GM12878 (cell line): ENCODE measurements around the gene RUFY2. TPM values are rescaled to one million over a fixed set of nuclear protein-coding genes. Genes with fewer than 3 reads are reported as not detected.
A peak's percentile ranks its signal among the peaks of the same experiment; 100 is the strongest.

Experiments
- BMI1 ChIP-seq: fragments of 450-650 bp; IDR thresholded peaks from 2 replicates; pipeline ENCODE4 v1.6.1; 2016; ENCODE audit warnings: mild to moderate bottlenecking, moderate library complexity, borderline replicate concordance
- CBX3 ChIP-seq: fragments of 200-600 bp; sonication (generic); IDR thresholded peaks from 2 replicates; pipeline ENCODE4 v1.6.1; 2016; ENCODE audit warnings: low read depth, borderline replicate concordance
- CHD4 ChIP-seq: fragments of 200-600 bp; sonication (generic); IDR thresholded peaks from 2 replicates; pipeline ENCODE4 v1.6.1; 2016; ENCODE audit warnings: mild to moderate bottlenecking
- E4F1 ChIP-seq: fragments of 450-650 bp; IDR thresholded peaks from 2 replicates; pipeline ENCODE4 v1.6.1; 2018; ENCODE audit warnings: borderline replicate concordance, mild to moderate bottlenecking; ENCODE audit not compliant: partially characterized antibody
- ELK1 ChIP-seq: IDR thresholded peaks from 2 replicates; pipeline ENCODE4 v1.6.1; 2012; ENCODE audit warnings: low read depth, low read length, improper control_type of control experiment
- EP300 ChIP-seq, 2 experiments: fragments of 150-350 bp in 1 of 2; IDR thresholded peaks; 2 replicates each; pipeline ENCODE4 v1.6.1; 2011 to 2012; ENCODE audit warnings: low read depth in 2 of 2, low read length in 2 of 2, borderline replicate concordance in 1 of 2, improper control_type of control experiment in 1 of 2, inconsistent platforms in 1 of 2; ENCODE audit not compliant: control insufficient read depth in 1 of 2
- ETV6 ChIP-seq, 2 experiments: fragments of 450-650 bp in 1 of 2; IDR thresholded peaks in 1 of 2; conservative IDR thresholded peaks in 1 of 2; 2 replicates each; pipeline ENCODE4 v1.6.1; 2014; ENCODE audit warnings: antibody characterized with exemption in 1 of 2, borderline replicate concordance in 1 of 2, low read depth in 1 of 2, mild to moderate bottlenecking in 1 of 2, moderate library complexity in 1 of 2
- GABPA ChIP-seq: IDR thresholded peaks from 2 replicates; pipeline ENCODE4 v1.6.1; 2014; ENCODE audit warnings: antibody characterized with exemption, low read depth, mild to moderate bottlenecking, inconsistent platforms
- GATAD2B ChIP-seq: fragments of 450-650 bp; conservative IDR thresholded peaks from 2 replicates; pipeline ENCODE4 v1.6.1; 2017; ENCODE audit warnings: low read depth, mild to moderate bottlenecking, moderate library complexity
- HCFC1 ChIP-seq: fragments of 150-350 bp; IDR thresholded peaks from 2 replicates; pipeline ENCODE4 v1.6.1; 2014; ENCODE audit warnings: low read length
- HDAC2 ChIP-seq: fragments of 200-600 bp; sonication (generic); IDR thresholded peaks from 2 replicates; pipeline ENCODE4 v1.6.1; 2017
- HDAC6 ChIP-seq: fragments of 200-600 bp; sonication (generic); IDR thresholded peaks from one replicate; pipeline ENCODE4 v1.8.0; 2017; ENCODE audit warnings: antibody characterized with exemption; ENCODE audit not compliant: unreplicated experiment
- HSF1 ChIP-seq: fragments of 150-350 bp; IDR thresholded peaks from 2 replicates; pipeline ENCODE4 v1.6.1; 2014; ENCODE audit warnings: mild to moderate bottlenecking, low read depth, low read length
- JUNB ChIP-seq: IDR thresholded peaks from 2 replicates; pipeline ENCODE4 v1.6.1; 2016; ENCODE audit warnings: antibody characterized with exemption, mild to moderate bottlenecking
- KAT2A ChIP-seq: conservative IDR thresholded peaks from 2 replicates; pipeline ENCODE4 v1.6.1; 2011; ENCODE audit warnings: low read depth, low read length; ENCODE audit not compliant: control insufficient read depth
- NFXL1 ChIP-seq: fragments of 450-650 bp; IDR thresholded peaks from 2 replicates; pipeline ENCODE4 v1.6.1; 2017; ENCODE audit warnings: antibody characterized with exemption, mild to moderate bottlenecking, borderline replicate concordance
- RCOR1 ChIP-seq: conservative IDR thresholded peaks from 2 replicates; pipeline ENCODE4 v1.6.1; 2012; ENCODE audit warnings: low read depth, low read length, improper control_type of control experiment
- STAT1 ChIP-seq: fragments of 450-650 bp; conservative IDR thresholded peaks from 2 replicates; pipeline ENCODE4 v1.6.1; 2014; ENCODE audit warnings: antibody characterized with exemption, mild to moderate bottlenecking
- TCF7 ChIP-seq: IDR thresholded peaks from 2 replicates; pipeline ENCODE4 v1.6.1; 2014; ENCODE audit warnings: antibody characterized with exemption, borderline replicate concordance
- polyA plus RNA-seq, 11 experiments: library from polyadenylated mRNA; depleted of rRNA in 4 of 11; unstranded in 6 of 11; stranded (reverse) in 5 of 11; fragments of >200 nt; fragmentation: Nextera tagmentation in 4 of 11; fragmentation: Illumina TruSeq in 1 of 11; extraction: Ambion mirVana in 4 of 11; extraction: Trizol in 1 of 11; gene quantifications; 1 replicate in 1 of 11; 2 replicates in 10 of 11; pipeline versions ENCODE4 v1.2.1 to v1.2.3, GENCODE V29; 2011 to 2016; ENCODE audit warnings: inconsistent platforms in 2 of 11, missing spikeins in 2 of 11, low read depth in 1 of 11
- total RNA-seq, 4 experiments: library from RNA; depleted of rRNA in 3 of 4; stranded (reverse); fragments of >200 nt in 3 of 4; fragmentation: Illumina TruSeq in 1 of 4; extraction: Trizol in 1 of 4; gene quantifications; 2 replicates each; pipeline versions ENCODE4 v1.2.1 to v1.2.3, GENCODE V29; 2013 to 2021
- TF ChIP-seq, protein P1 (sequence below): fragments of 450-650 bp; IDR thresholded peaks from 2 replicates; pipeline ENCODE4 v1.6.1; 2017; ENCODE audit warnings: mild to moderate bottlenecking
- TF ChIP-seq, protein P2 (sequence below): fragments of 450-650 bp; IDR thresholded peaks from 2 replicates; pipeline ENCODE4 v1.6.1; 2017; ENCODE audit warnings: mild to moderate bottlenecking, low read depth, inconsistent platforms; ENCODE audit not compliant: poor library complexity, severe bottlenecking

Gene RUFY2
- total and polyA plus RNA-seq, 10 of the 15 experiments (the other 5 are each of a cell fraction or from before 2014, with no cell fraction given) = 1.7 to 8.4 (median 5.8) TPM

DNA sequence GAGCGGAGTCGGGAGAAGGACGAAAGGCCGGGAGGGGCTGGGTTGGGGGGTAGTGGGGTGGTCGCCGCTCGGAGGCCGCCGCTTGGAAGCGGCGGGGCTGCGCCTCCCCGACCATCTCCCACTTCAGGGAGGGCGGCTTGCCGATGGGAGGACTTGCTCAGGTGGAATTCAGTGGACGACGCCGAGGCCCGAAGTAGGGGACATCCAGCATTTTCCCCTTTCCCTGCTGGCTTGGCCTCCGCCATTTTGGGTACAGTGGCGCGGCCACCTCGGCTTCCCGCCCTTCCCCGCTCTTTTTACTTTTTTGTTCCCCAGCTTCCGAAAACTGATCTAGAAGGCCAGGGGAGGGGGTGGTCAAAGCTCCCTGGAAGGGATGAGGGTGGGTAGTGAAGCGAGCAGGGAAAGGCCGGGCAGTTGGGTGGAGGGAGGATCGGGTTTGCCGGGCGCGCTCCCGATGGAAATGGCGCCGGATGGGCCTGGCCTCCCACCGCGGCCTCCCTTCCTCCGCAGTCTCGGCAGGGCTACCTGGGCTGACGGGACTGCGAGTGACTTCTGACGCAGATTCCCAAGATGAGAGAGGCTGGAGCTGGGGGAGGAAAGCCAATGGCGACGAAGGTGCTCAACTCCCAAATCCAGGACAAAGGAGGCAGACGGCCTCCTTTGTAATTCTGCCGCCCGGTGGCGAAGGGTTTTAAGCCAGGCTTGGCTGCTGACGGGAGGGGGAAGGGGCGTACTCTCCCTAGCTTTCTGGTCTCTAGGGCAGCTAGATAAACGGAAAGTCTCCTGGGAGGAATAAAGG lies 74.6 kb downstream of the RUFY2 start, which contains the start of gene PBLD (continued):
- no peak for TF ChIP-seq TCF7
- TF ChIP-seq JUNB = no peak
- TF ChIP-seq E4F1 = no peak
- TF ChIP-seq GABPA = no peak
- TF ChIP-seq HDAC2 = no peak
- TF ChIP-seq BMI1 = no peak
- no peak for TF ChIP-seq HCFC1
- no peak for TF ChIP-seq EP300 (IDR thresholded peaks at IDR 0.05; ENCODE audit: borderline replicate concordance in 1 of 2, control insufficient read depth in 1 of 2, low read depth in 2 of 2, low read length in 2 of 2)
- TF ChIP-seq GATAD2B = 0 out of 2 replicates have a peak, but pooled peaks have one; percentile 41
- no peak for TF ChIP-seq CBX3
- TF ChIP-seq HSF1 = no peak
- no peak for TF ChIP-seq ETV6 (conservative IDR thresholded peaks at IDR 0.05 in 1 of 2, IDR thresholded peaks at IDR 0.05 in 1 of 2; ENCODE audit: borderline replicate concordance in 1 of 2, low read depth in 1 of 2)
- TF ChIP-seq KAT2A = no peak
- no peak for TF ChIP-seq CHD4
- TF ChIP-seq RCOR1 = no peak
- TF ChIP-seq, protein P1, sequence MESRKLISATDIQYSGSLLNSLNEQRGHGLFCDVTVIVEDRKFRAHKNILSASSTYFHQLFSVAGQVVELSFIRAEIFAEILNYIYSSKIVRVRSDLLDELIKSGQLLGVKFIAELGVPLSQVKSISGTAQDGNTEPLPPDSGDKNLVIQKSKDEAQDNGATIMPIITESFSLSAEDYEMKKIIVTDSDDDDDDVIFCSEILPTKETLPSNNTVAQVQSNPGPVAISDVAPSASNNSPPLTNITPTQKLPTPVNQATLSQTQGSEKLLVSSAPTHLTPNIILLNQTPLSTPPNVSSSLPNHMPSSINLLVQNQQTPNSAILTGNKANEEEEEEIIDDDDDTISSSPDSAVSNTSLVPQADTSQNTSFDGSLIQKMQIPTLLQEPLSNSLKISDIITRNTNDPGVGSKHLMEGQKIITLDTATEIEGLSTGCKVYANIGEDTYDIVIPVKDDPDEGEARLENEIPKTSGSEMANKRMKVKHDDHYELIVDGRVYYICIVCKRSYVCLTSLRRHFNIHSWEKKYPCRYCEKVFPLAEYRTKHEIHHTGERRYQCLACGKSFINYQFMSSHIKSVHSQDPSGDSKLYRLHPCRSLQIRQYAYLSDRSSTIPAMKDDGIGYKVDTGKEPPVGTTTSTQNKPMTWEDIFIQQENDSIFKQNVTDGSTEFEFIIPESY = no peak
- TF ChIP-seq STAT1 = no peak
- TF ChIP-seq HDAC6 = no peak
- TF ChIP-seq, protein P2, sequence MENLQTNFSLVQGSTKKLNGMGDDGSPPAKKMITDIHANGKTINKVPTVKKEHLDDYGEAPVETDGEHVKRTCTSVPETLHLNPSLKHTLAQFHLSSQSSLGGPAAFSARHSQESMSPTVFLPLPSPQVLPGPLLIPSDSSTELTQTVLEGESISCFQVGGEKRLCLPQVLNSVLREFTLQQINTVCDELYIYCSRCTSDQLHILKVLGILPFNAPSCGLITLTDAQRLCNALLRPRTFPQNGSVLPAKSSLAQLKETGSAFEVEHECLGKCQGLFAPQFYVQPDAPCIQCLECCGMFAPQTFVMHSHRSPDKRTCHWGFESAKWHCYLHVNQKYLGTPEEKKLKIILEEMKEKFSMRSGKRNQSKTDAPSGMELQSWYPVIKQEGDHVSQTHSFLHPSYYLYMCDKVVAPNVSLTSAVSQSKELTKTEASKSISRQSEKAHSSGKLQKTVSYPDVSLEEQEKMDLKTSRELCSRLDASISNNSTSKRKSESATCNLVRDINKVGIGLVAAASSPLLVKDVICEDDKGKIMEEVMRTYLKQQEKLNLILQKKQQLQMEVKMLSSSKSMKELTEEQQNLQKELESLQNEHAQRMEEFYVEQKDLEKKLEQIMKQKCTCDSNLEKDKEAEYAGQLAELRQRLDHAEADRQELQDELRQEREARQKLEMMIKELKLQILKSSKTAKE = no peak
- TF ChIP-seq ELK1 = no peak
- no peak for TF ChIP-seq NFXL1
